ENCODE data around the gene PLXND1. TPM values are rescaled to one million over a fixed set of nuclear protein-coding genes. Genes with fewer than 3 reads are reported as not detected.
"Not testable (repeated sequence)": the region's sequence is repeated elsewhere in the genome, so short reads cannot be mapped to it uniquely, and the experiment has no call there.

The PLXND1 gene
- total RNA-seq, 1 experiment from 2014 or later: 26.3 TPM

DNA sequence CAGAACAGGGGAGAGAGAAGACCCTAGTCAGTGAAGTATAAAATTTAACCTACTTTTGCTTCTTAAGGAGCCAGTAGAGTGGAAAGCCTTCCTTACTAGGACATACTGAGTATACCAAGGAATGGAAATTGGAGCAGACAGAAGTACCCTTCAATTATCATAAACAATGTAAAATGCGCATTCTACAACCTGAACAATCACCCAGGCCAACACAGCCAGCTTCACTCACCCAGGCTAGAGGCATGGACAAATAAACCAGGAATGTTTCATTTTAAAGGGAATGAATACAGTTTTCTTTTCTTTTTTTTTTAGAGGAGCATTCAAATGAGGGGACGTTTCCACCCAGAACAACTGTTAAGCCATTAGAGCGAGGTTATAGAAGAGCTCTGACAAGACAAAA is 41.9 kb upstream of the PLXND1 start:
- Histone ChIP-seq H3K9me3 (no peaks in the 10 kb centered on the region), H3K4me3 (ENCODE audit: low read depth, low read length) (no peak overlapping the region), H3K4me1 (peaks cover 44% of the 10 kb centered on the region), H3K27me3 (replicated peaks; ENCODE audit: control insufficient read depth, insufficient read depth, low read length) (no peaks in the 10 kb centered on the region), H3K36me3 (ENCODE audit: control insufficient read depth, insufficient read depth, low read length) (no peaks in the 10 kb centered on the region)
- ChIA-PET POLR2A (no interaction called here), CTCF (no interaction called here)
- DNase-seq: no peak
- H3K36me3 Mint-ChIP-seq (ENCODE audit: insufficient read depth, unreplicated experiment): peaks cover 21% of the 10 kb centered on the region
- H3K9me3 Mint-ChIP-seq (ENCODE audit: unreplicated experiment): no peaks in the 10 kb centered on the region
- intact Hi-C loops (cut with micrococcal nuclease; ENCODE audit: unreplicated experiment): no loop called here
- BruUV-seq (replicated peaks): no TSS peak
- H3K4me1 Mint-ChIP-seq (ENCODE audit: low read depth, unreplicated experiment): peaks cover 23% of the 10 kb centered on the region
- no peaks in the 10 kb centered on the region for H3K27me3 Mint-ChIP-seq (ENCODE audit: insufficient read depth, unreplicated experiment)
- TF ChIP-seq, protein P1, sequence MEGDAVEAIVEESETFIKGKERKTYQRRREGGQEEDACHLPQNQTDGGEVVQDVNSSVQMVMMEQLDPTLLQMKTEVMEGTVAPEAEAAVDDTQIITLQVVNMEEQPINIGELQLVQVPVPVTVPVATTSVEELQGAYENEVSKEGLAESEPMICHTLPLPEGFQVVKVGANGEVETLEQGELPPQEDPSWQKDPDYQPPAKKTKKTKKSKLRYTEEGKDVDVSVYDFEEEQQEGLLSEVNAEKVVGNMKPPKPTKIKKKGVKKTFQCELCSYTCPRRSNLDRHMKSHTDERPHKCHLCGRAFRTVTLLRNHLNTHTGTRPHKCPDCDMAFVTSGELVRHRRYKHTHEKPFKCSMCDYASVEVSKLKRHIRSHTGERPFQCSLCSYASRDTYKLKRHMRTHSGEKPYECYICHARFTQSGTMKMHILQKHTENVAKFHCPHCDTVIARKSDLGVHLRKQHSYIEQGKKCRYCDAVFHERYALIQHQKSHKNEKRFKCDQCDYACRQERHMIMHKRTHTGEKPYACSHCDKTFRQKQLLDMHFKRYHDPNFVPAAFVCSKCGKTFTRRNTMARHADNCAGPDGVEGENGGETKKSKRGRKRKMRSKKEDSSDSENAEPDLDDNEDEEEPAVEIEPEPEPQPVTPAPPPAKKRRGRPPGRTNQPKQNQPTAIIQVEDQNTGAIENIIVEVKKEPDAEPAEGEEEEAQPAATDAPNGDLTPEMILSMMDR (IDR thresholded peaks at IDR 0.05; ENCODE audit: insufficient read depth in 1 of 2, low read depth in 1 of 2, low read length in 1 of 2, severe bottlenecking in 1 of 2, unreplicated experiment in 1 of 2): no peak
- H3K4me3 Mint-ChIP-seq (ENCODE audit: unreplicated experiment): no peak overlapping the region
- no peak overlapping the region for H3K27ac Mint-ChIP-seq (ENCODE audit: unreplicated experiment)

DNA sequence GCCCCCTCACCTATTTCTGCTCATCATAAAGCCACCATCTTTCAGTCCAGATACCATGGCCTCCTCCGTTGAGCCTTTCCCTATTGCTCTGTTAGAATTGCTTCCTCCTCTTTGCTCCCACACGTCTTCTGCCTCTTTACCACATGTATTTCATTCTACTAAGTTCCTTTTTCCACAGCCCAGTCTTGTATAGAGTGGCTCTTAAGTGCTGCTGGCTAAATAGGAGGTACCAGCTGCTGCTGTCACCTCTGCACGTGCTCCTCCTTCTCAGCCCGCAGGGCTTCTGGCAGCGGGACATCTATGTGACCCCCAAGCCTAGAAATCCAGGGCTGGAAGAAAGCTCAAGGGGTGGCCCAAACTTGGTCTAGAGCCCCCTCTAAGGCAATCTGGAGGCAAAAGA is 38.8 kb upstream of the PLXND1 start:
- Mint-ChIP-seq H3K36me3 (ENCODE audit: insufficient read depth, unreplicated experiment) (peaks cover 34% of the 10 kb centered on the region), H3K27ac (ENCODE audit: unreplicated experiment) (peak overlapping the region; percentile 61), H3K27me3 (ENCODE audit: insufficient read depth, unreplicated experiment) (no peaks in the 10 kb centered on the region), H3K4me1 (ENCODE audit: low read depth, unreplicated experiment) (peaks cover 30% of the 10 kb centered on the region), H3K9me3 (ENCODE audit: unreplicated experiment) (no peaks in the 10 kb centered on the region), H3K4me3 (ENCODE audit: unreplicated experiment) (peak overlapping the region; percentile 16)
- no peak overlapping the region for H3K4me3 ChIP-seq (ENCODE audit: low read depth, low read length)
- no TSS peak for BruUV-seq (replicated peaks)
- H3K4me1 ChIP-seq: peaks cover 52% of the 10 kb centered on the region
- no peak for DNase-seq
- H3K36me3 ChIP-seq (ENCODE audit: control insufficient read depth, insufficient read depth, low read length): no peaks in the 10 kb centered on the region; the same call in 1 of the 2 replicates
- no peaks in the 10 kb centered on the region for H3K27me3 ChIP-seq (replicated peaks; ENCODE audit: control insufficient read depth, insufficient read depth, low read length)
- no peaks in the 10 kb centered on the region for H3K9me3 ChIP-seq
- TF ChIP-seq, protein P1 (IDR thresholded peaks at IDR 0.05; ENCODE audit: insufficient read depth in 1 of 2, low read depth in 1 of 2, low read length in 1 of 2, severe bottlenecking in 1 of 2, unreplicated experiment in 1 of 2): no peak
- intact Hi-C loops (cut with micrococcal nuclease; ENCODE audit: unreplicated experiment): loop anchor here (2.0 kb wide), 1 partner anchor 18 kb away; no protein-coding TSS in a partner anchor
- CTCF ChIA-PET: no interaction called here
- POLR2A ChIA-PET: no interaction called here

DNA sequence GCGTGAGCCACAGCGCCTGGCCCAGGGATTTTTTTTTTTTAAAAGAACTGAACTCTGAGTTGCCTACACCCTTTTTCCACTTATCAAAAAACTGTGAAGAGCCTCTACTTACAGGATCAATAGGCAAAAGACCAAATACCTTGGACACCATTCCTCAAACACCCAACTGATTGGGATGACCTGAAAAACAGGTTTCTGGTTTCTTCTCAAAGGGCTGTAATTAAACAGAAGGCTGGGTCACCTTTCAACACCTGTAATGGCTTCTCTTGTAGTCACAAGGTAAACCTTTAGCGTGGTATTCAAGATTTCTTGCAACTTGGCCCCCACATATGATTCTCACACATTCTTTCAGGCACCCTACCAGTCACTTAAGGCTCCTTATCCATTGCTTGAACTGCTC is 38.4 kb upstream of the PLXND1 start:
- peak overlapping the region; percentile 61 for H3K27ac Mint-ChIP-seq (ENCODE audit: unreplicated experiment)
- peak in 1 of 2 experiments; percentile 64 for DNase-seq
- no TSS peak for BruUV-seq (replicated peaks)

DNA sequence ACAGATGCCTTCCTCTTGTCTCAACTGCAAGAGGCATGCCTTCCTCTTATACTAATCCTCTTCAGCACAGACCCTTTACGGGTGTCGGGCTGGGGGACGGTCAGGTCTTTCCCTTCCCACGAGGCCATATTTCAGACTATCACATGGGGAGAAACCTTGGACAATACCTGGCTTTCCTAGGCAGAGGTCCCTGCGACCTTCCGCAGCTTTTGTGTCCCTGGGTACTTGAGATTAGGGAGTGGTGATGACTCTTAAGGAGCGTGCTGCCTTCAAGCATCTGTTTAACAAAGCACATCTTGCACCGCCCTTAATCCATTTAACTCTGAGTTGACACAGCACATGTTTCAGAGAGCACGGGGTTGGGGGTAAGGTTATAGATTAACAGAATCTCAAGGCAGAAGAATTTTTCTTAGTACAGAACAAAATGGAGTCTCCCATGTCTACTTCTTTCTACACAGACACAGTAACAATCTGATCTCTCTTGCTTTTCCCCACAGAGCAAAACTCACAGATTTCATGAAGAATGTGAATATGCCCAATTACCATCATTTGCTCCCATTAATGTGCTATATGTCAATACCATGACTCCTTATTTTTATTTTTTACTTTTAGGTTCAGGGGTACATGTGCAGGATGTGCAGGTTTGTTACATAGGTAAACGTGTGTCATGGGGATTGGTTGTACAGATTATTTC is 35.2 kb upstream of the PLXND1 start:
- H3K9me3 Mint-ChIP-seq (ENCODE audit: unreplicated experiment); H3K27me3 ChIP-seq (replicated peaks; ENCODE audit: control insufficient read depth, insufficient read depth, low read length); H3K36me3 ChIP-seq (ENCODE audit: control insufficient read depth, insufficient read depth, low read length); H3K27me3 Mint-ChIP-seq (ENCODE audit: insufficient read depth, unreplicated experiment); intact Hi-C loops (cut with micrococcal nuclease; ENCODE audit: unreplicated experiment); H3K9me3 ChIP-seq; H3K4me3 ChIP-seq (ENCODE audit: low read depth, low read length); CTCF ChIA-PET; POLR2A ChIA-PET: not testable (repeated sequence)
- Mint-ChIP-seq H3K27ac (ENCODE audit: unreplicated experiment) (peak overlapping the region; percentile 96), H3K4me1 (ENCODE audit: low read depth, unreplicated experiment) (peaks cover 22% of the 10 kb centered on the region), H3K36me3 (ENCODE audit: insufficient read depth, unreplicated experiment) (peaks cover 30% of the 10 kb centered on the region), H3K4me3 (ENCODE audit: unreplicated experiment) (peak overlapping the region; percentile 71)
- peaks cover 47% of the 10 kb centered on the region for H3K4me1 ChIP-seq
- peak; percentile 64 to 73 for DNase-seq
- BruUV-seq (replicated peaks): TSS peak; percentile 80

More for the DNA sequence above, 38.4 kb upstream of the PLXND1 start:
- H3K4me3 Mint-ChIP-seq (ENCODE audit: unreplicated experiment): peak overlapping the region; percentile 16
- no peaks in the 10 kb centered on the region for H3K27me3 ChIP-seq (replicated peaks; ENCODE audit: control insufficient read depth, insufficient read depth, low read length)
- H3K36me3 Mint-ChIP-seq (ENCODE audit: insufficient read depth, unreplicated experiment): peaks cover 30% of the 10 kb centered on the region
- no peak overlapping the region for H3K4me3 ChIP-seq (ENCODE audit: low read depth, low read length)
- H3K4me1 ChIP-seq: peaks cover 47% of the 10 kb centered on the region
- H3K36me3 ChIP-seq (ENCODE audit: control insufficient read depth, insufficient read depth, low read length): no peaks in the 10 kb centered on the region; the same call in 1 of the 2 replicates
- TF ChIP-seq, protein P1 (IDR thresholded peaks at IDR 0.05; ENCODE audit: insufficient read depth in 1 of 2, low read depth in 1 of 2, low read length in 1 of 2, severe bottlenecking in 1 of 2, unreplicated experiment in 1 of 2): no peak
- ChIA-PET POLR2A (no interaction called here), CTCF (no interaction called here)
- intact Hi-C loops (cut with micrococcal nuclease; ENCODE audit: unreplicated experiment): loop anchor here (2.0 kb wide), 1 partner anchor 18 kb away; no protein-coding TSS in a partner anchor
- H3K4me1 Mint-ChIP-seq (ENCODE audit: low read depth, unreplicated experiment): peaks cover 26% of the 10 kb centered on the region
- no peaks in the 10 kb centered on the region for H3K9me3 Mint-ChIP-seq (ENCODE audit: unreplicated experiment)
- H3K9me3 ChIP-seq: no peaks in the 10 kb centered on the region
- no peaks in the 10 kb centered on the region for H3K27me3 Mint-ChIP-seq (ENCODE audit: insufficient read depth, unreplicated experiment)

DNA sequence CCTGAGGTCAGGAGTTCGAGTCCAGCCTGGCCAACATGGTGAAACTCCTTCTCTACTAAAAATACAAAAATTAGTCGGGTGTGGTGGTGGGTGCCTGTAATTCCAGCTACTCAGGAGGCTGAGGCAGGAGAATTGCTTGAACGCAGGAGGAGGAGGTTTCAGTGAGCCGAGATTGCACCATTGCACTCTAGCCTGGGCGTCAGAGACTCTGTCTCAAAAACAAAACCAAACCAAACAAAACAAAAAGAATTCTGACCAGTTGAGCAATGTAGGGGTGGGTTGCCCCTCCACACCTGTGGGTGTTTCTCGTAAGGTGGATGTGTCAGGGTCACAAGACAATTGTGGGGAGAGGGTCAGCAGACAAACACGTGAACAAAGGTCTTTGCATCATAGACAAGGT is 34.5 kb upstream of the PLXND1 start:
- intact Hi-C loops (cut with micrococcal nuclease; ENCODE audit: unreplicated experiment); H3K9me3 ChIP-seq; BruUV-seq (replicated peaks); CTCF ChIA-PET; H3K36me3 ChIP-seq (ENCODE audit: control insufficient read depth, insufficient read depth, low read length); H3K27me3 ChIP-seq (replicated peaks; ENCODE audit: control insufficient read depth, insufficient read depth, low read length); H3K27me3 Mint-ChIP-seq (ENCODE audit: insufficient read depth, unreplicated experiment); POLR2A ChIA-PET; H3K9me3 Mint-ChIP-seq (ENCODE audit: unreplicated experiment): not testable (repeated sequence)
- Mint-ChIP-seq H3K27ac (ENCODE audit: unreplicated experiment) (peak overlapping the region; percentile 96), H3K36me3 (ENCODE audit: insufficient read depth, unreplicated experiment) (peaks cover 35% of the 10 kb centered on the region), H3K4me1 (ENCODE audit: low read depth, unreplicated experiment) (peaks cover 17% of the 10 kb centered on the region), H3K4me3 (ENCODE audit: unreplicated experiment) (peak overlapping the region; percentile 71)
- peak; percentile 68 to 79 for DNase-seq
- peaks cover 47% of the 10 kb centered on the region for H3K4me1 ChIP-seq
- H3K4me3 ChIP-seq (ENCODE audit: low read depth, low read length): peak overlapping the region; percentile 0; the same call in 1 of the 2 replicates

Data from Caco-2 (cell line).